ACC112 (cell line): ENCODE data around the gene BLM.
A peak's percentile ranks its signal among the peaks of the same experiment; 100 is the strongest.

ENCODE experiments used
- H2AFZ ChIP-seq: fragments of 200-600 bp; sonication (generic); one replicate; pipeline ENCODE4 v1.6.0; 2017; ENCODE audit warnings: antibody characterized with exemption, low read length; ENCODE audit not compliant: unreplicated experiment
- H3K27ac ChIP-seq: fragments of 200-600 bp; sonication (generic); 2 replicates; pipeline ENCODE4 v1.5.1; 2014; ENCODE audit warnings: low read depth, mild to moderate bottlenecking, antibody characterized with exemption, low read length, moderate library complexity
- H3K27me3 ChIP-seq: fragments of 200-600 bp; sonication (generic); 2 replicates; pipeline ENCODE4 v1.6.1; 2014; ENCODE audit warnings: mild to moderate bottlenecking, antibody characterized with exemption, low read length, moderate library complexity, mixed read lengths; ENCODE audit not compliant: insufficient read depth
- H3K36me3 ChIP-seq: fragments of 200-600 bp; sonication (generic); 2 replicates; pipeline ENCODE4 v1.6.1; 2016; ENCODE audit warnings: mild to moderate bottlenecking, antibody characterized with exemption, low read length, moderate library complexity, mixed read lengths; ENCODE audit not compliant: insufficient read depth
- H3K4me1 ChIP-seq: fragments of 200-600 bp; sonication (generic); one replicate; pipeline ENCODE4 v1.6.1; 2016; ENCODE audit warnings: low read length, mixed read lengths; ENCODE audit not compliant: insufficient read depth, unreplicated experiment, control insufficient read depth
- H3K4me3 ChIP-seq: fragments of 200-600 bp; sonication (generic); 2 replicates; pipeline ENCODE4 v1.5.1; 2014; ENCODE audit warnings: mild to moderate bottlenecking, low read depth, low read length
- H3K79me2 ChIP-seq: fragments of 200-600 bp; sonication (generic); one replicate; pipeline ENCODE4 v1.6.0; 2016; ENCODE audit warnings: low read length; ENCODE audit not compliant: control insufficient read depth, unreplicated experiment, insufficient read depth

BLM gene

GRCh38 chr15:90834626-90835025 lies 117.5 kb downstream of the BLM start:
- Histone ChIP-seq H2AFZ (no peak overlapping the region), H3K4me1 (peaks cover 4% of the 10 kb centered on the region)

GRCh38 chr15:90836296-90836871 lies 119.2 kb downstream of the BLM start:
- H3K4me3 ChIP-seq, result no peak overlapping the region
- H2AFZ ChIP-seq, result no peak overlapping the region

More at GRCh38 chr15:90834626-90835025, 117.5 kb downstream of the BLM start:
- no peak overlapping the region for H3K4me3 ChIP-seq
- H3K79me2 ChIP-seq, result no peaks in the 10 kb centered on the region
- no peaks in the 10 kb centered on the region for H3K27me3 ChIP-seq
- no peaks in the 10 kb centered on the region for H3K36me3 ChIP-seq
- H3K27ac ChIP-seq, result no peak overlapping the region

GRCh38 chr15:90837094-90837493 lies 119.9 kb downstream of the BLM start:
- peaks cover 4% of the 10 kb centered on the region for H3K4me1 ChIP-seq

More at GRCh38 chr15:90836296-90836871, 119.2 kb downstream of the BLM start:
- no peaks in the 10 kb centered on the region for H3K27me3 ChIP-seq
- H3K27ac ChIP-seq, result no peak overlapping the region
- no peaks in the 10 kb centered on the region for H3K79me2 ChIP-seq
- H3K4me1 ChIP-seq, result peaks cover 4% of the 10 kb centered on the region
- no peaks in the 10 kb centered on the region for H3K36me3 ChIP-seq

GRCh38 chr15:90838139-90838538 lies 121.0 kb downstream of the BLM start:
- Histone ChIP-seq H3K4me1 (peaks cover 4% of the 10 kb centered on the region), H2AFZ (no peak overlapping the region)

More at GRCh38 chr15:90837094-90837493, 119.9 kb downstream of the BLM start:
- Histone ChIP-seq H3K27me3 (no peaks in the 10 kb centered on the region), H3K4me3 (no peak overlapping the region), H3K36me3 (no peaks in the 10 kb centered on the region), H2AFZ (no peak overlapping the region), H3K27ac (no peak overlapping the region), H3K79me2 (no peaks in the 10 kb centered on the region)

GRCh38 chr15:90838544-90838943 lies 121.4 kb downstream of the BLM start:
- Histone ChIP-seq H3K79me2 (no peaks in the 10 kb centered on the region), H3K27ac (no peak overlapping the region), H3K36me3 (no peaks in the 10 kb centered on the region), H3K4me1 (peaks cover 4% of the 10 kb centered on the region), H2AFZ (no peak overlapping the region), H3K27me3 (no peaks in the 10 kb centered on the region), H3K4me3 (no peak overlapping the region)

More at GRCh38 chr15:90838139-90838538, 121.0 kb downstream of the BLM start:
- Histone ChIP-seq H3K36me3 (no peaks in the 10 kb centered on the region), H3K4me3 (no peak overlapping the region), H3K27ac (no peak overlapping the region), H3K27me3 (no peaks in the 10 kb centered on the region), H3K79me2 (no peaks in the 10 kb centered on the region)

- no peaks in the 10 kb centered on the region for H3K36me3 ChIP-seq
- no peaks in the 10 kb centered on the region for H3K27me3 ChIP-seq
- no peak overlapping the region for H3K27ac ChIP-seq
- no peak overlapping the region for H3K4me3 ChIP-seq
- no peaks in the 10 kb centered on the region for H3K79me2 ChIP-seq
- peaks cover 4% of the 10 kb centered on the region for H3K4me1 ChIP-seq
- no peak overlapping the region for H2AFZ ChIP-seq
These were observed 122.3 kb downstream of the BLM start for GRCh38 chr15:90839187-90840071.

- peaks cover 10% of the 10 kb centered on the region for H3K4me1 ChIP-seq
- no peak overlapping the region for H2AFZ ChIP-seq
- no peak overlapping the region for H3K27ac ChIP-seq
- no peaks in the 10 kb centered on the region for H3K27me3 ChIP-seq
- H3K4me3 ChIP-seq, result no peak overlapping the region
- H3K36me3 ChIP-seq, result no peaks in the 10 kb centered on the region
- no peaks in the 10 kb centered on the region for H3K79me2 ChIP-seq
These were observed 123.2 kb downstream of the BLM start for GRCh38 chr15:90840157-90840855.

GRCh38 chr15:90840954-90841353 lies 123.8 kb downstream of the BLM start:
- no peak overlapping the region for H2AFZ ChIP-seq
- no peaks in the 10 kb centered on the region for H3K79me2 ChIP-seq
- no peaks in the 10 kb centered on the region for H3K36me3 ChIP-seq
- peaks cover 15% of the 10 kb centered on the region for H3K4me1 ChIP-seq
- no peak overlapping the region for H3K27ac ChIP-seq
- H3K27me3 ChIP-seq, result no peaks in the 10 kb centered on the region
- H3K4me3 ChIP-seq, result no peak overlapping the region

- H3K4me1 ChIP-seq, result peaks cover 11% of the 10 kb centered on the region
These were observed 127.5 kb downstream of the BLM start for GRCh38 chr15:90844696-90845095.

GRCh38 chr15:90845201-90845949 lies 128.2 kb downstream of the BLM start:
- no peaks in the 10 kb centered on the region for H3K79me2 ChIP-seq
- H3K27me3 ChIP-seq, result no peaks in the 10 kb centered on the region
- no peaks in the 10 kb centered on the region for H3K36me3 ChIP-seq
- peak overlapping the region; percentile 9; the same call in 1 of the 2 replicates for H3K27ac ChIP-seq
- H3K4me3 ChIP-seq, result no peak overlapping the region
- H2AFZ ChIP-seq, result peak overlapping the region; percentile 28
- peaks cover 11% of the 10 kb centered on the region for H3K4me1 ChIP-seq

More at GRCh38 chr15:90844696-90845095, 127.5 kb downstream of the BLM start:
- Histone ChIP-seq H3K27me3 (no peaks in the 10 kb centered on the region), H2AFZ (peak overlapping the region; percentile 28), H3K4me3 (no peak overlapping the region), H3K27ac (0 out of 2 replicates have a peak overlapping the region, but pooled peaks have one; percentile 4), H3K36me3 (no peaks in the 10 kb centered on the region), H3K79me2 (no peaks in the 10 kb centered on the region)
